ENCODE results near the gene EXTL1.

GRCh38 chr1:26019641-26020315, 1.8 kb upstream of the EXTL1 start:
- TF ChIP-seq CTCF (IDR thresholded peaks at IDR 0.05): no peak
- TF ChIP-seq POLR2A (IDR thresholded peaks at IDR 0.05): no peak
